ENCODE results near the gene AKR1B15. TPM values are rescaled to one million over a fixed set of nuclear protein-coding genes. Genes with fewer than 3 reads are reported as not detected.

The AKR1B15 gene
- total and polyA plus RNA-seq, 9 of the 15 experiments (the other 6 are each of a cell fraction or from before 2014, with no cell fraction given): not detected

GRCh38 chr7:134527979-134528371 is 20.9 kb upstream of the AKR1B15 start (continued):
- no peak for TF ChIP-seq CTCF (IDR thresholded peaks at IDR 0.05 in 2 of 3, conservative IDR thresholded peaks at IDR 0.05 in 1 of 3; ENCODE audit: insufficient read depth in 2 of 3, low read depth in 1 of 3, low read length in 3 of 3)
- no peak for TF ChIP-seq MGA (IDR thresholded peaks at IDR 0.05)

Measured in K562 (cell line).